Measurements from ENCODE around the gene ATP1A1.

Gene ATP1A1

DNA sequence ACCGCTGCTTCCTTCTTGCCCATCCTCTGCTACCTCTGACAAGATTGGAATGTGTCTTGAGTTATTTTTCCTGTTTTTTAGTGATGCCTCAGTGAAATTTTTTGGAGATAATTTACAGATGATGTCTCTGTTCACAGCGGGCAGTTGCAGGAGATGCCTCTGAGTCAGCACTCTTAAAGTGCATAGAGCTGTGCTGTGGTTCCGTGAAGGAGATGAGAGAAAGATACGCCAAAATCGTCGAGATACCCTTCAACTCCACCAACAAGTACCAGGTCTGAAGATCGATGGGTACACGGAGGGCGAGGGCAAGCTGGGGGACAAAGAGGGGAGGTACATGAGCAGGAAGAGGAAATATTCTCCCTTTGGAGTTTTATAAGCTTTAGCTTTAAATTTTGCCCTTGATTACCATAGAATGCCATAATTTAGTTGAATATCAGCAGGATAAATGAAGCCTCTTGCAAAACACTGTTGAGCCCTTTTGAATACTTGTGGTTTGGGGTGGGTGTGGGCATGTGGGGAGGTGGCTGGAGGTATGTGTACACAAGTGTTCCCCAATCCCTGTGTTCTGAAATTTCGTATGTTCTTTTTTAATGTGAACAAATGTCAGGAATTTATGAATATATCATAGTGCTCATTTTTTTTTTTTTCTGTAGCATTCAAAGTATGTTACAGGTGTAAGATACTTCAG, 19.8 kb downstream of the ATP1A1 start:
- DNase-seq: no peak

DNA sequence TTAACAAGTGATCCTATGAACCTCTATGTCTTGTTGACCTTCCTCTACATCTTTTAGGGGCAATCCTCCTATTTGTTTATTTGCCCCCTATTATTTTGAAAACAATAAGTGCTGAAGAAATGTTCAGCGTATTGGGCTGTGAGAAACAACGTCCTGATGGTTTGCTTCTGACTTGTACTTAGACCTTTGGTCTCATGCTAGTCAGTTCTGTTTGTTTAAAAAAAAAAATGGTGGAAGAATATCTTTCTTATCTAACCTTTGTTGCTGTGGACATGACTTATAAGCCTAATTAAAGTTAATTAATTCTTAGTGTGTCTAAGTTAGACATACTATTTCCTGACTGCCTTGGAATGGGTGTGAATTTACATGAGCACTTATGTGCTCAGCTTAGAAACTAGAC, 20.7 kb downstream of the ATP1A1 start:
- no peak for DNase-seq

DNA sequence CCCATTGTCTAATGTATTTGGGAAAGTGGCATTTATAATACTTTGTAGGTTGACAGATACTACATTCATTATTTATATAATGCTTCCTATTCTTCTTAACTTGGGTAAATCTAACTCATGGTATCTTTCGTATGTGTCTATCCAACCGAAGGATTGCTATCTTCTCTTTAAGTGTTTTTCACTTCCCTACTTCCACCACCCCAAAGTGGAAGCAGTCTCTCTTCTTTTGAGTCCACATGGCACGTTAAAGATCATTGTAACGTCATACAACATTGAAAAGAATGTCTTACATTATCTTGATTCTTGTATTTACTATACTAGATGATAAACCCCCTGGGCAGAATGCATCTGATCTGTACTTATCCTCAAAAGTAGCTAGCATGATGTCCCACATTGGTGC, 21.2 kb downstream of the ATP1A1 start:
- no peak for DNase-seq

GRCh38 chr1:116396769-116397168, 23.7 kb downstream of the ATP1A1 start:
- DNase-seq: no peak

GRCh38 chr1:116397728-116398127, 24.7 kb downstream of the ATP1A1 start:
- DNase-seq: no peak

GRCh38 chr1:116400780-116401179, 27.7 kb downstream of the ATP1A1 start:
- no peak for DNase-seq

DNA sequence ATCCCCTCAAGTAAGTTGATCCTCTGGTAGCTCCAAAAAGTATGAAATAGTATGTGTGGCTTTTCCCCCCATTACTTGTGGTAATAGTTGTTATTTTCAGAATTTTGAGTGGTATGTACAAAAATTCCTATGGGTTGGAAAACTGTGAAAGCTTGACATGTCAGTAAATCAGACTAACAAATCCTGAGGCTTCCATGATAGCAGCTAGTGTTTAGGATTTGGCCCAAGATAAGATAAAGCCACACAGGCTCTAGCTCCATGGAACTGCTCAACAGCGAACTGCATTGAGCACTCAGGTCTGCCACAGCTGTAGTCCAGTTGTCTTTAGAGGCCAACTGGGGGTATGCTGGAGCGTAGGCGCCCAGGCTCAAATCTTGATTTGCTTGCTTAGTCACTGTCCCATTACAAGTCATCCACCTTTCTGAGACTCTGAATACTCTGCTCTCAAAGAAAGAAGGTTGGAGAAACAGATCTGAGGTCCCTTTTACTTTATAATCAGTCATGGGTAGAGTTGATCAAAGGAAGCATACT, 28.7 kb downstream of the ATP1A1 start:
- DNase-seq: no peak

GRCh38 chr1:116402333-116402732, 29.3 kb downstream of the ATP1A1 start:
- no peak for DNase-seq

DNA sequence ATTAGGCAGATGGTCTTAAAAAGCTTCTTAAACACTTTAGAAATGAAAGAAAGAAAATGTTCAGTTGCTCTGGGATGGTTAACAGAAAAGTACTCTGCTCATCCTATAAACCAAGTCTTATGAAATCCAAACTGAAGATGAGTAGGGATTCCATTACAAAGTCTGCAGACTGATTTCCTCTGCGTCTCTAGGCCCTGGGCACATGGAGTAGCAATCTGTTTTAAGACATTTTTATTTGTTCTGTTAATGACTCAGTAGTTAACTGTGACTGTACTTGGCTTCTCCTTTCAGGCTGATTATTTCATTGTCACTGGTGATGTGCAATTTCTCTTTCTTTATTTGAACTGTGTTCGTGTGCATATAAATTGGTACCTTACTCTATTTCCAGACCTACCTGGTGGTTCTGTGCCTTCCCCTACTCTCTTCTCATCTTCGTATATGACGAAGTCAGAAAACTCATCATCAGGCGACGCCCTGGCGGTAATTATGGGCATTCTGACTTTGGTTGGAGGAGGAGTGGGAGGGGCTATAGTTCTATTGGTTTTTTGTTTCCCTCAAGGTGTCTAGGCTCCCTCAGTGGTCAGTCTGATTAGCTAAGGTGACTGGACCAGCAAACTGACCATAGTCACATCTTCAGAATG, 30.6 kb downstream of the ATP1A1 start:
- DNase-seq: no peak

DNA sequence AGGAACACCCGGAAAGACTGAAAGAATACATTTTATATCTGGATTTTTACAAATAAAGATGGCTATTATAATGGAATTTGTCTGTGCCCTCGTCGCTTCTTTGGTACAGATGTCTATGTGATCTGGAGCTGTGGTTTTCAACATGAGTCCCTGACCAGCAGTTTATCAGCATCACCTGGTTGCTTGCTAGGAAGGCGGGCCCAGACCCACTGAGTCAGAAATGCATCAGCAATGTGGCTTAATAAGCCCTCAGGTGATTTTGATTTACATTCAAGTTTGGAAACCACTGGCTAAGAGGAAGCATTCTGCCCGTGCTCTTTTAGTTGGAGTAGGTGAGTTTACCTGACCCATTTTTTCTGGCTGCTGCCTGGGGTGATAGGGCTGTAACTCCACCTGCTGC, 31.7 kb downstream of the ATP1A1 start:
- no peak for DNase-seq

DNA sequence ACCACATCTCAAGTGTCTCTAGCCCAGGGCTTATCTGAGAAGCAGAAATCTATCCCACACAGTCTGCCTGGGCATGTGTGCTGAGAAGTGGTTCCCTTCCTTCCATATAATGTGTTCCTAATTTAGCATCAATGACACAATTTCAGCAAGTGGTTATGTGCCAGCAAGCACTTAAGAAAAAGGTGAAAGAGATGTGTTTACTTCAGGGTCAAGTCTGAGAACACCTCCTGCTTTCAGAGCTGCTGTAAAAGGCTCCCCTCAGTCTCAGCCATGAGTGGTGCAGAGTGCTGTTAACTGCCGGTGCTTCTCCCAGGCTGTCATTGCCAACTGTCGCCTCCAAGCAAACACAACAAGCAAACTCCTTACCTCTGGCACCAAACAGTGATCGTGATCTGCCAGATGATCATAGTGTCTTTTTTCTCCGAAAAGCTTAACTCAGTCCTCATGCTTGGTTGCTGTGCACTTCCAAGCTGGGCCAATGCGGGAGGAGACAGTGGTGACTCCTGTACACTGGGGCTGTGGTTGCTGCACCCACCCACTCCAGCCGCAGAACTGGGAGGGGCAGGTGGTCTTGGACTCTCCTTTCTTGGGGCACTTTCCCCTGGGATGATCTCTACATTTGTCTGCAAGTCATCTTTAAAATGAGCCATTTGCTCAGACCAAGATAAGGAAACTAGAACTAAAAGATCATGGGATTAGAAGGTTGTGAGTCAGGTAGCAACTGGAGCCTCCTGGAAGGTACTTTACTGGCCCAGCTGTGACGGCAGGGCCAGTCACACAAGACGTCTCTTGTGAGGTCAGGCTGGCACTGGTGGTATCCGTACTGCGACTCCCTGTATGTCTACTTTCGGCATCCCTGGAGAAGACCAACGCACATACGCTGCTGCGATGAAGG, 32.4 kb downstream of the ATP1A1 start:
- no peak for DNase-seq

DNA sequence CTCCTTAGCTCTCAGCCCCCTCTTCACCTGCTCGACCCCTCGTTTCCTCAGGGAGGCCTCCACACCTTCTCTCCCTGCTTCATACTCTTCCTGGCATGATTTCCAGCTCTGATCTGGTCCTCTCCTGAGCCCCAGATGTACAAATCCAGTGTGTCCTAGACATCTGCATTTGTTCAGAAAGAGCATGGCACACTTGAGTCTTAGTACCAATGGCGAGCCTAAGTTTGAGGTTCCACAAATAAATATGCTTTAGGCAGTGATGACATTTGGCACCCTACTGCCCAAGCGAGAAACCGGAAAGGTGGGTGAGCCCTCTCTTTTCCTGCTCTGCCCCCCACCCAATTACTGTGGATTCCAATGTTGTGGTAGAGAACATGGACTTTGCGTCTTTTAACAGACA, 34.0 kb downstream of the ATP1A1 start:
- no peak for DNase-seq

DNA sequence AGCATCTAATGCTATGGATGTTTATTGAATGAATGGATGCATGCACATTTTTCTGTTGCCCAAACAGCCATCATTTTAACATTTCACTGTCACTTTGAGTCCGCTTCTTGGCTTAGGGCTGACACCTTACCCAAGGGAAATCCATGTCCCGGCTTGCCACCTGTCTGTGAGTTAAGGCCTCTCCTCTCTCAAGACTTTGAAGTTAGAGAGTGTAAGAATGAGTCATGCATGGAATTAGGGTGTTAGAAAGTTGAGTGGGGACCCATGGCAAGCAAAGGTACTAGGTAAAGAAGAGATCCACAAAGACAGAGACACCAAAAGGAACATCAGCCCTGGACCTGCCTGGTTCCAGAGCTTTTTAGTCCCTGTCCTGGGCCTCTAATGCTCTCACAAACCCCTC, 35.1 kb downstream of the ATP1A1 start:
- no peak for DNase-seq

DNA sequence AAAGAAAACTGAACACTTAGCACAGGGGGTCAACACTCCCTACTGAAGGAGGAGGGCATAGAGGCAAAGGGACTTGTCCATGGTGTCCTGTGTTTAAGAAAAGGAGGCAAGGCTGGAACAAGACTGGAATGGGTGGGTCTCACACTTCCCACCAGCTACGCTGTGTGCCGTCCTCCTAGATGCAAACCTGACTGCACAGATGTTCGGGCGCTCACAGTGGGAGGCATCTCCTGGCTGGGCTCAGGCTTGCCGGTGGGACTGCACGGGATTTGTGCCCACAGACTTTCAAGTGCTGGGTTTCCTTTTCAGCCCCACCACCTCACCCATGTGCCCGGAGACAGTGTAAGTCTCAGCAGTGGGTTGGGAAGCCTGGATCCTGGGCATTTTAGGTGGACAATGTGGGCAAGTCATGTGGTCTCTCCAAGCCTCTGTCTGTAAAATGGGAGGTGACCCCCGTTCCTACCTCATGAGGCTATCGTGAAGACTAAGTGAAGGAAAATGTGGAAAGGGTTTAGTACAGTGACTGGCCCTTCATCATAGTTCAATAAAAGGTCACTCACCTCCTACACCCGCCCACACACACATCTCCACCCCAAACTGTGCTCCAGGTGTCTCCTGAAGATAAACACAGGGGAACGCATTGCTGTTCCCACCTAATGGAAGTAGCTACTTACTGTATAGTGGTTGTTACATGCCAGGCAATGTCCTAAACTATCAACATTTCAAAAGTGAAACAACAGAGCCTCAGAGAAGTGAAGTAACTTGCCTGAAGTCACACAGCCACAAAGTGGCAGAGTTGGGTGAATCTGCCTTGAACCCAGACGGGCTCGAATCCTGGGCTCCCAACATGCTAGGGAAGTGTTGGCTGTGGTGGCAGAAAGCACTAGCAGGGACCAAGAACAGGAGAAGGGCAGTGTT, 36.0 kb downstream of the ATP1A1 start:
- no peak for DNase-seq

DNA sequence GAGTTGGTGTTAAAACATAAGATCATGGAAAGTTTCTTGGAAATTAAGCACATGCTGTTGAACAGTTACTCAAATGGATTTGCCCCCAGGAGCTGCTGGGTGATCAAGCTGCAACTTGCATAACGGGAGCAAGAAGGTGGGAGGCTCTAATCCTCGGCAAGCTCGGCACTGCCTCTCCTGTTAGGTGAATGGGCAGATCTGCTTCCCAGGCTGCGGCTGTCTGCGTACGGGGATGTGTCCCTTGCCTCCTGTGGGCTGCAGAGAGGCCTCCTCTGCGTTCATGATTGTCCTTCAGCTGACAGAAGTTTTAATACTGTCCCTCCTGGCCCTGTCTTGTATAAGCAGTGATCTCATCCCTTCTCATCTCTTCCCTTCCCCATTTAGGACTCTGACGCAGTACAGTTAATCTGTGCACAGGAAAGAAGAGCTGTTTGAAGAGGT, 36.7 kb downstream of the ATP1A1 start:
- DNase-seq: no peak

DNA sequence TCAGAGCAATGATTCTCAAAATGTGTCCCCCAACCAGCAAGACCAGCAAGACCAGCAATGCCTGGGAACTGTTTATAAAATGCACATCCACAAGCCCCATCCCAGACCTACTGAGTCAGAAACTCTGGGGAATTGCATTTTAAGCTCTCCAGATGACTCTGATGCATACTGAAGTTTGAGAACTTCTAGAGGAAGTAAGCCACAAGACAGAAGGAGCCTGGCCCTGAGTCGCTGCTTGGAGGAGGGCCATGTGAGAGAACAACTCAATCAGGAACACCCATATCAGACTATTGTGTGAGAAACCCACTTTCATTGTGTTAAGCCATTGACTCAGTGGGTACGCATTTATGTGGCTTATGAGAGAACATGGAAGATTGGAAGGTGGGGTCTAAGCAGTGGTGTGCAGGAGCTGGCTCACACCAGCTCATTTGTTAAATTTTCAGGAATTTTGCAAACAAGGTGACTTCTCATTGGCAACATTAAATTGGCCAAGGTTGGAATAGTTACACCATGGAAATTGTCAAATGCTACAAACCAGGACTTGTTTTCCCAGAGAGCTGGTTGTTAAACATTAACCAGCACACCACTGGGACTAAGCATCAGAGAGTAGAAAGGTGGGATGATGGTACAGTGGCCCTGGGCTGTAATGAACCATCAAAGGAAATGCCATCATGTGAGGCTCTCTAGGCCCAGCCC, 38.9 kb downstream of the ATP1A1 start:
- DNase-seq: peak; percentile 18

DNA sequence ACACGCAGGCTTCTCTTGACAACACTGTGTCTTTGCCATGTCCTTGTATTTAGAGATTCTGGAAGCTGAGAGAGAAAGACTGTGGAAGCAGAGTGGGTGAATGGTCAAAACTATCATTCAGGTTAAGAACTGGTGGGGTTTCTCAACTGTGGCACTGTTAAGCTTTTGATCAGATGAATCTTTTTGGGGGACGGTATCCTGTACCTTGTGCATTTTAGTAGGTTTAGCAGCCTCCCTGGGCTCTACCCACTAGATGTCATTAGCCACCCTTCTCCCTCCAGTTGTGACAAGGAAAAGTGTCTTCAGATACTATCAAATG, 39.4 kb downstream of the ATP1A1 start:
- DNase-seq: no peak

- DNase-seq: no peak
Observed at GRCh38 chr1:116412898-116413297, 39.9 kb downstream of the ATP1A1 start.

DNA sequence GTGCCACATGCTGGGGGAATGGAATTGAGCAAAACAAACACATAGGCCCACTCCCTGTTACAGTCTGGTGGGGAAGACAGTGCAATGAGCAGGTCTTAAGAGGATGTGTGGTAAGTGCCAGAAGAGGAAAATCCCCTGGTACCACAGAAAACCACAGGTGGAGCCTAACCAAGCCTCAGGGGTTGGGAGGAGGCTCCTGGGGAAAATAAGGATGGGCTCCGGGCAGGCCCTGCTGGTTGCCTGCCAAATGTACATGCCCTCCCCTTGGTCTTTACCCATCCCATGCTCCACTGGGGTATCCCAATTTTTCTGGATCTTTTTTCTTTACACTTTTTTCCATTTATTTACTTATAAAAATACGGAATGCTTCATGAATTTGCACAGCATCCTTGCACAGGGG, 40.4 kb downstream of the ATP1A1 start:
- no peak for DNase-seq

DNA sequence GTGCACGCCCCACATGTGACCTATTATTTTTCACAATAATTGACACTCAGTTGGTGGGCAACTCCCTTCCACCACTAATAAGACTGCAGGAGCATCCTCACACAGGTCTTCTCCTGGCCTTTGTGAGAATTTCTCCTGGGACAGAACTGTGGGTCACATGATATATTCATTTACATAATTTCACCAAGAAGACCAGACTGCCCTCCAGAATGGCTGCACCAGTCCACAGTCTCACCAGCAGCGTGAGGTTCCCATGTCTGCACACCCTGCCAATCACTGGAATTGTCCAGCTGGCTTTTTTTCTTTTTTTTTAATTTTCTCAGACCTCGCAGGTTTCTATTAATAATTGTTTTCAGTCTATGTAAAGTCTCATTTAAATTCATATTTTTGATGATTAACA, 41.3 kb downstream of the ATP1A1 start:
- DNase-seq: no peak

DNA sequence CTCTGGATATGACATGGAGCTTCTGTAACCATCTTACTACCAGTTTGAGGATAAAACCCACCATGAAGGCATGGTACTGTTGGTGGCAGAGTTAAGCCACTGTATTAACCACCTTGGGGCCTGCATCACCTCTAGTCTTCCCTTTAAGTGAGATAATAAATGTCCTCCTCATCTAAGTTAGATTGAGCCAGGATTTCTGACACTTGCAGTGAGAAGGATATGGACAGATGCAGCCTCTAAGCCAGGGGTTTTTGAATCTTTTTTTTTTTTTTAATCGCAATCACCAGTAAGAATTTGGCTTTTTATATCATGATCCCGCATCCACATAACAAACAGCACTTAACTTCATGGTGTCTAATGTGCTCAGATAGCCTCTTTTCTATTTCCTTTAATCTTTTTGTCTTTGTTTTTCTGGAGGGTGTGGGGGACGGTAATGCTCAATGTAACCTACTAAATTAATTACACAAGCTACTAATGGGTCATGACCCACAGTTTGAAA, 42.2 kb downstream of the ATP1A1 start:
- no peak for DNase-seq

Data from NCI-H526 treated with DMSO at 0.1 percent for 48 hours (cell line).